Central memory CD4-positive, alpha-beta T cell (primary cell): ENCODE data around the gene PIGS.
"Not testable (repeated sequence)": the region's sequence is repeated elsewhere in the genome, so short reads cannot be mapped to it uniquely, and the experiment has no call there.

Experiments
- DNase-seq: peaks from one replicate; pipeline ENCODE4 v3.0.0; 2022

The PIGS gene

GRCh38 chr17:28528327-28529012, 42.9 kb downstream of the PIGS start:
- no peak for DNase-seq

DNA sequence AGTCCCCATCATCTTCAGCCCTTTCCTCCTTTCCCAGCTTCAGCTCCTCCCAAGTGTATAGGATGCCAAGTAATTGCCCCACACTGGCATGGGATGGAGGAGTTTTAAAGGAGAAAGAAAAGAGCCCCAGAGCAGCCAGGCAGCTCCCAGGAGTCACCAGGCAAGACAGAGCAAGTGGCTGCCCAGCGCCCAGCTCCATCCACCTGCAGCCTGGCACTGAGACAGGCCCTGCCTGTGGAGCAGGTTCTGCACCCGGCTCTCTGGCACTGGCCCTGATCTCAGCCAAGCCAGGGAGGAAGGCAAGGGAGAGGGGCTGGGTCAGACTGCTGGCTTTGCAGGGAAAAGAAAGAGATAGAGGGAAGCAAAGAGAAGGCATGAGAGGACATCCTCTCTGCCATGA, 43.5 kb downstream of the PIGS start:
- DNase-seq: no peak

DNA sequence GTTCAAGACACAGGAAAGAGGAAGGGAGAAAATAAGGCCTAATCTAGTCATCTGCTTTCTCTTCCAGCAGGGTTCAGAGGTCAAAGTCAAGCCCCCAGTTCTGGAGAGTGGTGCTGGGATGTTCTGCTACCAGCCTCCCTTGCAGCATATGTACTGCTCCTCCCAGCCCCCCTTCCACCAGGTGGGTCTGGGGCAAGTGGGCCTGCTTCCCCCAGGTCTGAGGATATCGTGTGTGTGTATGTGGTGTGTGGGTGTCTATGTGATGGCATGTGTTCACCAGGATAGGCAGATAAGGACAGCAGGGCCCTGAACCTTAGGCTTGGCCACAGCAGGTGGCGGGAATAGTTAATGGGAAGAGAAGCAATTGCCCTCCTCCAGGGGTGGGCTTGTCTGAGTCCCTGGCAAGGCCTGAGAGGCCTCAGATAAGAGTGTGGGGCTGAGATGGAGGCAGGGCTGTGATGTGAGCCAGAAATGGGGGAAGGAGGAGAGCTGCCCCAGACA, 44.1 kb downstream of the PIGS start:
- no peak for DNase-seq

GRCh38 chr17:28526381-28526780, 44.9 kb downstream of the PIGS start:
- DNase-seq: no peak

- no peak for DNase-seq
Measured at GRCh38 chr17:28524476-28525424, 46.6 kb downstream of the PIGS start.

GRCh38 chr17:28523876-28524275, 47.4 kb downstream of the PIGS start:
- no peak for DNase-seq

DNA sequence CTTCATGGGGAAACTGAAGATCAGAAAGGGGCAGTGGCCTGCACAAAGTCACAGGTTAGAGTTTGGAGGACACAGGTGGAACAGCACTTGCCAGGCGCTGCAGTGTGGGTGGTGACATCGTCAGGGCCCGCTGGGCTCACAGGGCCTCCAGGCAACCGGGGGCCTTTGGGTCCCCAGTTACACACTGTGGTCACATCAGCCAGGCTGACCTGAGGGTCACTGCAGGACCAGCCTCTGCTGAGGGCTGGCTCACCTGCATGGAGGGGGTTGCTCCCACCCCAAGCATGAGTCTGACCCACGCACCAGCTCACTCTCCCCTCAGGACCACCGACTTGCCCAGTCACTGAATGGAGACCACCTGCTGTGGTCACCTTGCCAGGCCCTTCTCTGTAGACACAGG, 48.1 kb downstream of the PIGS start:
- no peak for DNase-seq

DNA sequence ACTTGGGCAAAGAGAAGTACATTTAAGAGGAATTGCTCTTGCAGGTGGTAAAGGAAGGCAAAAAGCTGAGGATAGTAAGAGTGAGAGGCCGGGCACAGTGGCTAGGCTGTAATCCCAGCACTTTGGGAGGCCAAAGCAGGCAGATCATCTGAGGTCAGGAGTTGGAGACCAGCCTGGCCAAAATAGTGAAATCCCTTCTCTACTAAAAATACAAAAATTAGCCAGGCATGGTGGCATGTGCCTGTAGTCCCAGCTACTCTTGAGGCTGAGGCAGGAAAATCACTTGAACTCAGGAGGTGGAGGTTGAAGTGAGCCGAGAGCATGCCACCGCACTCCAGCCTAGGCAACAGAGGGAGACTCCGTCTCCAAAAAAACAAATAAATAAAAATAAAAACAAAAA, 49.0 kb downstream of the PIGS start:
- DNase-seq: not testable (repeated sequence)

- DNase-seq: no peak
Measured at GRCh38 chr17:28521311-28522085, 49.8 kb downstream of the PIGS start.

DNA sequence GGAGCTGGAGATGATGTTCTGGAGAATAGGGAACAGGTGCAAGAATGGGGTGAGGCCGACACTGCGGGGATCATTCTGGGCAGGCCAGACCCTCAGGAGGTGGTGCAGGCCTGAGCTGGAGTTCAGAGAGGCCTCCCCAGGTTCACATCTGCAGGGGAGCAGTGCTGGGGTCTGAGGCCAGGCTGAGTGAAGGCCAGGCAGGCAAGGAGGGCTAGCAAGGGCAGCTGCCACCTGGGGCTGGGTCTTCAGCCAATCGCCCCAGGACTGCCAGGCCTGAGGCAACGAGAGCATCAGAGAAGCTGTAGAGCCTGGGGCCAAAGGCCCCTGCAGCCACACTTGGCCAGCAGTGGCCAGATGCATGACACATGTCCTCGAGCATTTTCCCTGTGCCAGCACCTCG, 50.6 kb downstream of the PIGS start:
- DNase-seq: no peak

DNA sequence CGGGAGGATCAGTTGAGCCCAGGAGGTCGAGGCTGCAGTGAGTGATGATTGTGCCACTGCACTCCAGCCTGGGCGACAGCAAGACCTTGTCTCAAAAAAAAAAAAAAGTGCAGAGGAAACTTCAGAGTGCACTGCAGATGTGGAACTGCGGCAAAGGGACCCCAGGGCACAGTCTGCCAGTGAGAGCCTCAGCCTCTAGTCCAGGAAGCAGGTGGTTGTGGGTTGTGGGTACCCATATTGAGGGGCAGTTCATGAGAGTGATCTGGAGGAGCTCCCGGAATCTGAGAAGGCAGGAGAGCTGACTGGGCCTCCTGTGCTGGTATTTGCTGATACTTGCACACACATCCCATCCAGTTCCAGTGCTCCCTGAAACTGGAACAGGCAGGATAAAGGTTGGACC, 52.1 kb downstream of the PIGS start:
- no peak for DNase-seq

DNA sequence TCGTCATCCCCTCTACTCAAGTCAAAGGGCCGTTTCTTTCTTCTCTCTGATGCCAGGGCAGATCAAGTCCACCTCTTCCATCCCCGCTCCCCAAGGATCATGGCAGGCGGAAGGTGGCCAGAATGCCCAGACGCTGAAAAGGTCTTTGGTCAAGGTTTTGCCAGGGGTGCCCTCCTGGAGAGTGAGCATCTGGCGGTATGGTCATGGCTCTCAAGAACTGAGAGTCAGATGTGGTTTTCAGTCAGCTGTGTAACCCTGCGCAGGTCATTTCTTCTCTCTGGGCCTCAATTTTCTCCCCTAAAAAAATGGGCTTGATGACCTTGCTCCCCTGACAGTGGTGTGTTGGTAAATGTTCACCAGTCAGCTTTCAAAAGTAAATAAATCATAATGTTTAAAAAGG, 52.7 kb downstream of the PIGS start:
- DNase-seq: no peak

- DNase-seq: no peak
Measured at GRCh38 chr17:28518132-28518531, 53.2 kb downstream of the PIGS start.

DNA sequence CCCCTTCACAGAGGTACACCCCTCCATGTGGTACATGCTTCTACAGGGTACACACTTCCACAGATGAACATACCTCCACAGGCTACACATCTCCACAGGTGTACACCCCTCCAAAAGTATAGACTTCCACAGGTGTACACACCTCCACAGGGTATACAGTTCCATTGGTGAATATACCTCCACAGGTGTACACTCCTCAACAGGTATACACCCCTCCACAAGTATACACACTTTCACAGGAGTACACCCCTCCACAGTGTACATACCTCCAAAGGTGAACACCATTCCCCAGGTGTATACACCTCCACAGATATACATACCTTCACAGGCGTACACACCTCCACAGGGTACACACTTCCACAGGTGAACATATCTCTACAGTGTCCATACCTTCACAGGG, 55.8 kb downstream of the PIGS start:
- no peak for DNase-seq

DNA sequence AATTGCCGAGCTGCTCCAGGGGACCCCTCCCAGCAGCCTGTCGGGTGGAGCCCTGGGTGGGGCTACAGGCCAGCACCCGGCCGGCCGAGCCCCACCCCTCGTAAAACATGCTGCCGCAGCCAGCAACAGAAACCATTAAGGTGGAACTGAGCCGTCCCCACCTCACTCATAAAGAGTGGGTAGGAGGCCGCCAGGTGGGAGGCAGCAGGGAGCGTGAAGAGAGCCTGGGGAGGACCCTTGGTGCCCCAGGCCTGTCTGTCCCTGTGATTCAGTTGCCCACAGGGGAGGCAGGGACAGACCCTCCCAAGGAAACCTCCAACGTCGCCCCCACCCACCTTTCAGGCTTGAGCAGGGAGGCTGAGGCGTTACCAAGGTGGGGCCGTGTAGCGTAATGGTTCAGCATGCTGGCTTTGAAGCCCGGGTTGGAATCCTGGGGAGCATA, 56.7 kb downstream of the PIGS start:
- DNase-seq: no peak

- no peak for DNase-seq
Measured at GRCh38 chr17:28513476-28513875, 57.8 kb downstream of the PIGS start.

DNA sequence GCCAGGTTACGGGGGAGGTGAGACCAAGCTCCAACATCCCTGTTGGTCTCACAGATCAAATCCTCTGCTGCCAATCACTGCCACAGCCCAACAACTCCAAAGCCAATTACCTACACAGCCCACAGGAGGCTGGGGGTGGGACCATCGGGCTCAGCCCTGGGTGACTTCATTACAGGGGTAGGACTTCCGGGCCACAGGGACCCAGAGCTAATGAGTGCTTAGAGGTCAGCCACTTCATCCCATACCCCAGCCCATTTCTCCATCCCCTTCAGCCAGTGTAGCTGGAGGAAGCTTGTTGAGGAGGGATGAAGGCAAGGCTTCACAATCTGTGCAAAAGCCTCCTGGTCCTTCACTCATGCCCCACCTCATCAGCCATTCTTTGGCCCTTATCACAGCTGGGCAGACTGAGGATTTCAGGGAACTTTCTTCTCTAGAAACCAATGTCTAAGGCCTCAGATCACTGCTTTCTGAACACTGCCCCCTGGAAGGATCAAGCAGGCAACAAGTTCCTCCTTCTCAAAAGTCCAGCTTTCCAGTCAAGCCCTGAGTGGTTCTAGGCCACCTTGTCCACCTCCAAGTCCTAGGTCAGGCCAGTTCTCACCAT, 59.4 kb downstream of the PIGS start:
- no peak for DNase-seq

GRCh38 chr17:28509789-28510188, 61.5 kb downstream of the PIGS start:
- no peak for DNase-seq

DNA sequence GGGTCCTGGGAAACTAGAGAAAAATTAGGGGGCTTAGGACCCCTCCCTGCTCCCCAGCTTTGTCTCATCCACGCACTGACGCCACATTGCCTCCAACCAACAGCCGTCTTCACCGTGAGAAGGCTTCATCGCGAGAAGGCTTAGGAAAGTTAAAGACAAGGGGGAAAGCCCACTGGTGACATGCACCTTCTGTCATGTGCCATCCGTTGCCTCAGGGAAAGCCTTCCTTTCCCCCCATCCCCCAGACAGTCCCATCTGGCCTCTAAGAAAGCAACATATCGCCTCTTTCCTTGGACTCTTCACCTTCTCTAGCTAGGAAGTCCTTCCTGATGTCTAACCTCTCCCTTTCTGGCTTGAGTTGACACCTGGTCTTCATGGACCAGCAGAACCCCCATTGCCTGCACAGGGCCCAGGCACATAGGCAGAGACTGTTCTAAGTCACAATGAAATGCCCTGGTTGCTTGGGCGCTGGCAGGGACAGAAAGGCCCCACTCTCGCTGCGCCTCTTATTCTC, 63.1 kb downstream of the PIGS start:
- DNase-seq: no peak

GRCh38 chr17:28507567-28508203, 63.6 kb downstream of the PIGS start:
- no peak for DNase-seq

DNA sequence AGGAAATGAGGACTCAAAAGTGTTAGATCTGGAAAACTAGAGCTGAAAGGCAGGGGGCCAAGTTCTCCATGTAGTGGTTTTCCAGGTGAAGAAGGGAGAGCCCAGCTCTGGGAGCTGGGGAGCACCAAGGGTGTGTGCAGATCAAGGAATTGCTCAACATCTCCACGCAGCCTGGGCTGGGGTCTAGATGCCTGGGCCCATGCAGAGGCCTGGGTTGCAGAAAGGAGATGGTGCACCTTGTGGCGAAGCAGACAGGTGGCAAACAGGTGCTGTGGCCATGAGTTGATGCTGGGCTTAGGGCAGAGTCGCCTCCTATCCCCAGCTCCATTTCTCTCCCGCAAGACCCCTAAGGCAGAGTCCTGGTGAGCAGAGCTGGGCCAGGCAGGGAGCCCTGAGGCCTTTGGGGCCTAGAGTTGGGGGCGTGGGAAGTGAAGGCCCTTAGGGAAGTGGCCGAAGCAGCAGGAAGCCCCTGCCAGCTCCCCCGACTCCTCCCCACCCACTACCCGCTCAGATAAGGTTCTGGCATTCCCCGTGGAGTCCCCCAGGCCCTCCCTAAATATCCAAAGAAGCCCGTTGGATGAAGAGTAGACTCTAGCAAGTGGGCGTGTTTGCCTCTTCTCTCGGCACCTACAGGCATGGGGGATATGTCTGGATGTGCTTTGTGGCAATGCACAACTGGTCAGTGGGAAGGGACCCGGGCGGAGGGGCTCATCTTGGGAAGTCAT, 64.4 kb downstream of the PIGS start:
- no peak for DNase-seq
